ENCODE measurements around the gene ACADS.
A peak's percentile ranks its signal among the peaks of the same experiment; 100 is the strongest.

ACADS gene

DNA sequence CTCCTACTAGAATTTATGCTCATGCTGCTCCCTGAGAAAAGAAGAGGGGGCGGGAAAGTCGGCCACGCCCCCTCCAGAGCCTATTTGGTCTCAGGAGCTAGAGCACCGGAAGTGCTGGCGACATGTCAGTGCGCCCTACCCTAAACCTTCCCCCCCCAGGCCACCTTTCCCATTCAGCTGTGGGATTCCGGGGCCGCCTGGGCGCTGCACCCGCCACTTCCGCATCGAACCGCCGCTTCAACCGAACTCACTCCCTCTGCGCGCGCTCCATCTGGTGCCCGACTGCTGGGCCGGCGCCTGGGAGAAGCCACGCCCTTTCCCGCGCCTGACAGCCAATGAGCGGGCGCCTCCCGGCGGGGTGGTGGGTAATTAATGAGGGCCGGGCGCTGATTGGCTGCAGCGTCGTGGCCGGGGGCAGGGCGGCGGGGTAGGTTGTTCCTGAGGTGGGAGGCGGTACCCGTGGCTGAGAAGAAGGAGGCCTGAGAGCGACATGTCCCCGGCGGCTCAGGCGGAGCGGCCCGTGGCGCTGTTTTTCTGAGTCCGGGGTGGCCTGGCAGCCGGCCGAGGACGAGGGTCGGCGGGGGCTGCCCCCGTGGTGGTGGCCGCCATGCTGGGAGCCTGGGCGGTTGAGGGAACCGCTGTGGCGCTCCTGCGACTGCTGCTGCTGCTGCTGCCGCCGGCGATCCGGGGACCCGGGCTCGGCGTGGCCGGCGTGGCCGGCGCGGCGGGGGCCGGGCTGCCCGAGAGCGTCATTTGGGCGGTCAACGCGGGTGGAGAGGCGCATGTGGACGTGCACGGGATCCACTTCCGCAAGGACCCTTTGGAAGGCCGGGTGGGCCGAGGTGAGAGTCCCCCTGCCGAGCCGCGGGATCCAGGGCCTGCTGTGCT, 38.7 kb upstream of the ACADS start, which contains the start of gene MLEC:
TSS of gene MLEC (plus strand) at position 460 of the 888 bp plus-strand sequence. CDS start at position 608, 148 bp downstream.
- Histone ChIP-seq H3K9me3 (ENCODE audit: low read depth, low read length) (no peaks in the 10 kb centered on the region), H3K4me3 (peak within 1 kb of the TSS; percentile 88), H3K27ac (peak within 1 kb of the TSS; percentile 94), H3K9ac (ENCODE audit: insufficient read length) (peak within 1 kb of the TSS; percentile 87), H3K36me3 (ENCODE audit: insufficient read depth, low read length) (no peaks in the 10 kb centered on the region)
- peak; percentile 89 for DNase-seq (ENCODE audit: low read depth, low spot score)
- peak; percentile 78; the same call in 1 of the 2 replicates for TF ChIP-seq POLR2AphosphoS5 (IDR thresholded peaks at IDR 0.05; ENCODE audit: borderline replicate concordance, low read depth, low read length)
- peak; percentile 30 for TF ChIP-seq FOXP2 (optimal IDR thresholded peaks at IDR 0.05; ENCODE audit: control extremely low read depth, extremely low read length, insufficient read depth)
- TF ChIP-seq EZH2 (IDR thresholded peaks at IDR 0.05), result no peak

DNA sequence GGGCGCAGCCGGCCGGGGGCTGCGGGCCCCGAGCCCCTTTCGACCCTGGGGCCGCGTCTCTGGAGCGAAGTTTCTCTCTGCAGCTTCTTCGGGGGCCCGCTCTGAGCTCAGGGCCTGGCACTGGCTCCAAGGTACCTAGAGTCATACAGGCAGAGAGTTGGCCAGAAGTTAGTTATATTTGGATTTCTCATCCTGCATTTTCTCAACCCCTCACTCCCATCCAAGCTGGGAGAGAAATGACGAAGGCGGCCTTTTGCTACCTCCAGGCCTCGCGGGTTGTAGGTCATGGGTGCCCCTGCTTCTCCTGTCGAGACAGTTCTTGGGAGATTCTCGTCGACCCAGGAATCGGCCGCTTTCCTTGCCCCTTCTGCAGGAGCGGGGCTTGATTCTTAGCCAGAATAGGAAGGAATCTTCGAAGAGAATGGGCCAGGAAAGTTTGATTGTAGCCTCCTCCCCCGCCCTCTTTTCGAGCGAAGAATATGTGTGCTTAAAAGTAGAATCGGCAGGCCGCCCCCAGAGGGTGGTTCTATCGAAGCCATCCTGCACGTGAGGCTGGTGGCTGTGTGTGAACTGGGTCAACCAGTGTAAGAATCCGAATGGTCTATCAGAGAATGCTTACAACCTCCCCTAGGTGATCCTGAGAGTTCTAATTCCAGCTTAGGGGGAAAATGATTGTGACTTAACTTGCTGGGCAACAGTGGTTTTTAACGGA, 37.9 kb upstream of the ACADS start:
- Histone ChIP-seq H3K36me3 (ENCODE audit: insufficient read depth, low read length) (no peaks in the 10 kb centered on the region), H3K4me3 (peak overlapping the region; percentile 88), H3K9ac (ENCODE audit: insufficient read length) (peak overlapping the region; percentile 79), H3K9me3 (ENCODE audit: low read depth, low read length) (no peaks in the 10 kb centered on the region), H3K27ac (no peak overlapping the region)
- TF ChIP-seq POLR2AphosphoS5 (IDR thresholded peaks at IDR 0.05; ENCODE audit: borderline replicate concordance, low read depth, low read length), result no peak
- TF ChIP-seq FOXP2 (optimal IDR thresholded peaks at IDR 0.05; ENCODE audit: control extremely low read depth, extremely low read length, insufficient read depth), result no peak
- no peak for TF ChIP-seq EZH2 (IDR thresholded peaks at IDR 0.05)
- no peak for DNase-seq (ENCODE audit: low read depth, low spot score)

DNA sequence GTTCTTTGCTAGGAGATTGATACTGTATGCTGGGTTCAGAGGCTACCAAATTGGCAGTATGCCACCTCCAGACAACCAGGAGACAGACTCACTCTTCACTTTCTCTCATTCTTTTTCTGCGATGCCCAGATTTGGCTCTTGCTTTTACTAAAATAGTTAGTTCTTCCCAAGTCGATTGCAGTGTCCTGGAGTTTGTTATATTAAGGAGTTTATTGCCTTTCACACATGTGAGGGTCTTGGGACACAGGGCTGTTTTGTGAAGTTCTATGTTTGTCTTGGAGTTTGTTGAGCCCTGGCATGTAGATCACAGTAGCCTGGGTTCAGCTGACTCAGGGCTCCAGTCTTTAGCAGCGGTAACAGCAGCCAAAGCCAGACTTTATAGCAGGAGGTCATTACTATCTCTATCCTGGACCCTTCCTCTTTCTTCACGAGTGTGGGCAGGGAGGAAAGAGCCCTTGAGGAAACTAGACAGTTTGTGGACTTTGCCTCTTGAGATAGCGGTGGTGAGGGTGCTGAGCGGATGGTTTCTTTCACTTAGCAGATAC, 37.0 kb upstream of the ACADS start:
- Histone ChIP-seq H3K9ac (ENCODE audit: insufficient read length) (peak overlapping the region; percentile 79), H3K27ac (no peak overlapping the region), H3K36me3 (ENCODE audit: insufficient read depth, low read length) (peaks cover 1% of the 10 kb centered on the region; the same call in 1 of the 2 replicates), H3K9me3 (ENCODE audit: low read depth, low read length) (no peaks in the 10 kb centered on the region), H3K4me3 (peak overlapping the region; percentile 88)
- TF ChIP-seq FOXP2 (optimal IDR thresholded peaks at IDR 0.05; ENCODE audit: control extremely low read depth, extremely low read length, insufficient read depth) (no peak), POLR2AphosphoS5 (IDR thresholded peaks at IDR 0.05; ENCODE audit: borderline replicate concordance, low read depth, low read length) (no peak), EZH2 (IDR thresholded peaks at IDR 0.05) (no peak)
- DNase-seq (ENCODE audit: low read depth, low spot score), result no peak

DNA sequence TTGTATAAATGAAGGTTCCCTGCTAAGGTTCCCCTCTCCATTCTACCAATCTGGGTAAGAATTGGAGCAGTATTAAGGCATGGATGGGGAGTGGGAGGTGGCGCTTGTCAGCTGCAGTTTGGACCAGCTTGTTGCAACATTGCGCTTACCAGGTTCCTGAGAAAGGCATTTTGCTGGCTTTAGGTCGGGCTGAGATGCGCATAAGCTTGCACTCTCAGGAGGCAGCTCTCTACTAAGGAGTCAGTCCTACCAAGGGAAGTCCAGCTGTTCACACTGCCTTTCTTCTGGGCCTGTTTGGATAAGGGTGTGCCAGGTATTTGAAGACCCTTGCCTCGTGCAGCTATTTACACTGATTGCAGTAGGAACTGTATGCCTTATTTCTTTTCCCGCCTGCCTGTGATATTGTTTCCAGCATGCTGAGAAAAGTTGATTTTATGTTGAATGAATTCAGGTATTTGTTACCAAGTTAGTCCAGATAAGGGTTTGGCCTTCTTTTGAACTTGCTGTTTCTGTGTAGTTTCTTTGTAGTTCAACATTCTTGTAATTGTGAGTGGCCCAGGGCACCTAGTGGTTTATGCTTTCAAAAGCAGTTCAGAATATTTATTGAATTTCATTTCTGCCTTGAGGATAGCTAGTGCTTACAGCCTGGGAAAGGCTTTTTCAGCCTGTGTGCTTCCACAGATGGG, 36.1 kb upstream of the ACADS start:
- DNase-seq (ENCODE audit: low read depth, low spot score), result no peak
- TF ChIP-seq EZH2 (IDR thresholded peaks at IDR 0.05) (no peak), POLR2AphosphoS5 (IDR thresholded peaks at IDR 0.05; ENCODE audit: borderline replicate concordance, low read depth, low read length) (no peak), FOXP2 (optimal IDR thresholded peaks at IDR 0.05; ENCODE audit: control extremely low read depth, extremely low read length, insufficient read depth) (no peak)
- no peaks in the 10 kb centered on the region for H3K9me3 ChIP-seq (ENCODE audit: low read depth, low read length)
- peak overlapping the region; percentile 79 for H3K9ac ChIP-seq (ENCODE audit: insufficient read length)
- H3K4me3 ChIP-seq, result peak overlapping the region; percentile 88
- no peak overlapping the region for H3K27ac ChIP-seq
- peaks cover 11% of the 10 kb centered on the region for H3K36me3 ChIP-seq (ENCODE audit: insufficient read depth, low read length)

DNA sequence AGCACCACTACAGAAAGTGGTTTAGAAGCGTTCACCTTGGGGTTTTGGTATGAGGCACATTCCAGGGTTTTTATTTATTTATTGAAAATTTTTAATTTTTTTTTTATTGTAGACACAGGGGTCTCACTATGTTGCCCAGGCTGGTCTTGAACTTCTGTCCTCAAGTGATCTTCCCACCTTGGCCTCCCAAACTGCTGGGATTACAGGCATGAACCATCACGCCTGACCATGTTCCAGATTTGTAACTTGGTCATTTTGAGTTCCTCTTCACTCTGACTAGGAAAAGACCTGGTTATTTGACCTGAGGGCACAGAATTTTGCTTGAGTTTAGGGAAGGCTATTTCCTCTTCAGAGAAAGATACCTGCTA, 35.6 kb upstream of the ACADS start:
- DNase-seq (ENCODE audit: low read depth, low spot score), result no peak
- Histone ChIP-seq H3K4me3 (no peak overlapping the region), H3K36me3 (ENCODE audit: insufficient read depth, low read length) (peaks cover 16% of the 10 kb centered on the region), H3K9ac (ENCODE audit: insufficient read length) (no peak overlapping the region), H3K9me3 (ENCODE audit: low read depth, low read length) (no peaks in the 10 kb centered on the region), H3K27ac (no peak overlapping the region)
- TF ChIP-seq FOXP2 (optimal IDR thresholded peaks at IDR 0.05; ENCODE audit: control extremely low read depth, extremely low read length, insufficient read depth) (no peak), EZH2 (IDR thresholded peaks at IDR 0.05) (no peak), POLR2AphosphoS5 (IDR thresholded peaks at IDR 0.05; ENCODE audit: borderline replicate concordance, low read depth, low read length) (no peak)

DNA sequence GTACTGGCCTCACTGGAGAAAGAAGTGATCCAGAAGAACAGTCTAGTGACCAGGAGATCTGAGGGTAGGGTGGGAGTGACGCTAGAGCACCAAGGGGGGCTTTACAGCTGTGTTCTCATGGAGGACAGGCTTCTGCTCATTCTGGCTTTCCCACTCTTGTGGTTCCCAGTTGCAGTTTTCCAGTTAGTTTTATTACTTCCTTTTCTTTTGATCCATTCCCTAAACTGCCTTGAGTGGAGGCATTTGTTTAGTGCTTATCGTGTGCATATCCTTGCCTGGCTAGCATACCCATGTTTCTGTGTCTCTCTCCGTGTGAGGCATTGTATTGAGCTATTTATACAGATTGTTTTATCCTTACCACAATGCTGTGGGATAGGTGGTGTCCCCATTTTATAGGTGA, 34.6 kb upstream of the ACADS start:
- H3K9me3 ChIP-seq (ENCODE audit: low read depth, low read length), result no peaks in the 10 kb centered on the region
- peak overlapping the region; percentile 39; the same call in 1 of the 2 replicates for H3K4me3 ChIP-seq
- peaks cover 25% of the 10 kb centered on the region for H3K36me3 ChIP-seq (ENCODE audit: insufficient read depth, low read length)
- H3K9ac ChIP-seq (ENCODE audit: insufficient read length), result peak overlapping the region; percentile 38
- TF ChIP-seq EZH2 (IDR thresholded peaks at IDR 0.05) (no peak), FOXP2 (optimal IDR thresholded peaks at IDR 0.05; ENCODE audit: control extremely low read depth, extremely low read length, insufficient read depth) (no peak), POLR2AphosphoS5 (IDR thresholded peaks at IDR 0.05; ENCODE audit: borderline replicate concordance, low read depth, low read length) (no peak)
- no peak for DNase-seq (ENCODE audit: low read depth, low spot score)
- peak overlapping the region; percentile 56 for H3K27ac ChIP-seq

DNA sequence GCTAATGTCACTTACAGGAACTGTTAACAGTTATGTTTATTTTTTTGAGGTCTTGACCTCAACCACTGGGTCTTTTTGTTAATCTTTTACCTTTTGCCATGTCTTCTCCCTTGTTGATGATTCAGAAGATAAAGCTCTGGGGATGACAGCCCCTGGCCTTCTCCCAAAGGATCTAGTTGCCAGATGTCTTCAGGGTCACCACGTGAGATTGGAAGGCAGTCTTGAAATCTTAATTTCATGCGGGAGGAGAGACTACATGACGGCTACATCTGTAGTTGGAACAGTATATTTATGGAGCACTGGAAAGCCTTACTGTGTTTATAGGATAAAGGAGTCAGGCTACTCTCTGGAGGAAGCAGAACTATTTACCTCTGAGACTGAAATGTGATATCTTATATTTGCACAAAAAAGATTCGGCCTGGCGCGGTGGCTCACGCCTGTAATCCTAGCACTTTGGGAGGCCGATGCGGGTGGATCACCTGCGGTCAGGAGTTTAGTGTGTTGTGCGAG, 33.0 kb upstream of the ACADS start:
- peaks cover 41% of the 10 kb centered on the region for H3K36me3 ChIP-seq (ENCODE audit: insufficient read depth, low read length)
- no peak overlapping the region for H3K27ac ChIP-seq
- TF ChIP-seq EZH2 (IDR thresholded peaks at IDR 0.05) (no peak), FOXP2 (optimal IDR thresholded peaks at IDR 0.05; ENCODE audit: control extremely low read depth, extremely low read length, insufficient read depth) (no peak), POLR2AphosphoS5 (IDR thresholded peaks at IDR 0.05; ENCODE audit: borderline replicate concordance, low read depth, low read length) (no peak)
- H3K9ac ChIP-seq (ENCODE audit: insufficient read length), result no peak overlapping the region
- H3K9me3 ChIP-seq (ENCODE audit: low read depth, low read length), result no peaks in the 10 kb centered on the region
- DNase-seq (ENCODE audit: low read depth, low spot score), result no peak
- no peak overlapping the region for H3K4me3 ChIP-seq

Data from SK-N-MC (cell line).